ENCODE data around the gene ARL10. TPM values are rescaled to one million over a fixed set of nuclear protein-coding genes. Genes with fewer than 3 reads are reported as not detected.

The ARL10 gene
- total RNA-seq, 2 experiments from 2014 or later: 8.0 to 12.1 TPM

- peaks cover 38% of the 10 kb centered on the region for H3K36me3 Mint-ChIP-seq
- no peak overlapping the region for H3K4me3 Mint-ChIP-seq
- DNase-seq: no peak
- no peaks in the 10 kb centered on the region for H3K9me3 Mint-ChIP-seq
- no peaks in the 10 kb centered on the region for H3K27me3 Mint-ChIP-seq
- H3K4me1 Mint-ChIP-seq: peaks cover 2% of the 10 kb centered on the region
- H3K27ac Mint-ChIP-seq: no peak overlapping the region
These were observed 14.6 kb downstream of the ARL10 start for GRCh38 chr5:176379881-176380280.

GRCh38 chr5:176381423-176381822 lies 16.1 kb downstream of the ARL10 start:
- H3K4me3 Mint-ChIP-seq: no peak overlapping the region
- H3K36me3 Mint-ChIP-seq: peaks cover 44% of the 10 kb centered on the region
- DNase-seq: no peak
- H3K27me3 Mint-ChIP-seq: no peaks in the 10 kb centered on the region
- peaks cover 14% of the 10 kb centered on the region for H3K4me1 Mint-ChIP-seq
- H3K27ac Mint-ChIP-seq: no peak overlapping the region
- H3K9me3 Mint-ChIP-seq: no peaks in the 10 kb centered on the region

GRCh38 chr5:176381979-176382378 lies 16.7 kb downstream of the ARL10 start:
- no peak for DNase-seq
- Mint-ChIP-seq H3K27me3 (no peaks in the 10 kb centered on the region), H3K4me3 (no peak overlapping the region), H3K9me3 (no peaks in the 10 kb centered on the region), H3K27ac (no peak overlapping the region), H3K4me1 (peaks cover 20% of the 10 kb centered on the region), H3K36me3 (peaks cover 47% of the 10 kb centered on the region)

GRCh38 chr5:176382721-176383120 lies 17.4 kb downstream of the ARL10 start:
- Mint-ChIP-seq H3K27ac (no peak overlapping the region), H3K4me3 (no peak overlapping the region), H3K27me3 (no peaks in the 10 kb centered on the region), H3K4me1 (peaks cover 23% of the 10 kb centered on the region), H3K36me3 (peaks cover 54% of the 10 kb centered on the region), H3K9me3 (no peaks in the 10 kb centered on the region)
- DNase-seq: no peak

- Mint-ChIP-seq H3K27ac (no peak overlapping the region), H3K36me3 (peaks cover 60% of the 10 kb centered on the region), H3K27me3 (no peaks in the 10 kb centered on the region), H3K4me1 (peaks cover 23% of the 10 kb centered on the region), H3K9me3 (no peaks in the 10 kb centered on the region), H3K4me3 (no peak overlapping the region)
- no peak for DNase-seq
These were observed 18.1 kb downstream of the ARL10 start for GRCh38 chr5:176383248-176383905.

- Mint-ChIP-seq H3K4me1 (peaks cover 23% of the 10 kb centered on the region), H3K27ac (no peak overlapping the region), H3K27me3 (no peaks in the 10 kb centered on the region), H3K9me3 (no peaks in the 10 kb centered on the region), H3K4me3 (no peak overlapping the region), H3K36me3 (peaks cover 60% of the 10 kb centered on the region)
- DNase-seq: no peak
These were observed 18.7 kb downstream of the ARL10 start for GRCh38 chr5:176383961-176384360.

GRCh38 chr5:176384366-176384930 lies 19.2 kb downstream of the ARL10 start:
- Mint-ChIP-seq H3K27me3 (no peaks in the 10 kb centered on the region), H3K36me3 (peaks cover 57% of the 10 kb centered on the region), H3K27ac (no peak overlapping the region), H3K4me1 (peaks cover 23% of the 10 kb centered on the region), H3K9me3 (no peaks in the 10 kb centered on the region), H3K4me3 (no peak overlapping the region)
- DNase-seq: no peak

GRCh38 chr5:176384991-176385390 lies 19.7 kb downstream of the ARL10 start:
- no peaks in the 10 kb centered on the region for H3K9me3 Mint-ChIP-seq
- H3K36me3 Mint-ChIP-seq: peaks cover 55% of the 10 kb centered on the region
- no peak overlapping the region for H3K4me3 Mint-ChIP-seq
- no peak overlapping the region for H3K27ac Mint-ChIP-seq
- peaks cover 26% of the 10 kb centered on the region for H3K4me1 Mint-ChIP-seq
- no peaks in the 10 kb centered on the region for H3K27me3 Mint-ChIP-seq
- no peak for DNase-seq

GRCh38 chr5:176386491-176386890 lies 21.2 kb downstream of the ARL10 start:
- H3K36me3 Mint-ChIP-seq: peaks cover 63% of the 10 kb centered on the region
- H3K27me3 Mint-ChIP-seq: no peaks in the 10 kb centered on the region
- H3K4me1 Mint-ChIP-seq: peaks cover 26% of the 10 kb centered on the region
- peak overlapping the region; percentile 18 for H3K27ac Mint-ChIP-seq
- no peak for DNase-seq
- peak overlapping the region; percentile 98 for H3K4me3 Mint-ChIP-seq
- H3K9me3 Mint-ChIP-seq: no peaks in the 10 kb centered on the region

- peak overlapping the region; percentile 100 for H3K27ac Mint-ChIP-seq
- no peaks in the 10 kb centered on the region for H3K27me3 Mint-ChIP-seq
- H3K9me3 Mint-ChIP-seq: no peaks in the 10 kb centered on the region
- H3K4me3 Mint-ChIP-seq: peak overlapping the region; percentile 98
- H3K36me3 Mint-ChIP-seq: peaks cover 55% of the 10 kb centered on the region
- DNase-seq: no peak
- H3K4me1 Mint-ChIP-seq: peaks cover 27% of the 10 kb centered on the region
These were observed 22.2 kb downstream of the ARL10 start for GRCh38 chr5:176387384-176387925.

GRCh38 chr5:176388003-176388443 lies 22.7 kb downstream of the ARL10 start:
- DNase-seq: no peak
- peaks cover 27% of the 10 kb centered on the region for H3K4me1 Mint-ChIP-seq
- H3K9me3 Mint-ChIP-seq: no peaks in the 10 kb centered on the region
- peak overlapping the region; percentile 100 for H3K27ac Mint-ChIP-seq
- H3K36me3 Mint-ChIP-seq: peaks cover 53% of the 10 kb centered on the region
- peak overlapping the region; percentile 98 for H3K4me3 Mint-ChIP-seq
- no peaks in the 10 kb centered on the region for H3K27me3 Mint-ChIP-seq

GRCh38 chr5:176388444-176389134 lies 23.3 kb downstream of the ARL10 start, which contains the start of the genes HIGD2A and NOP16:
Gene HIGD2A (plus strand): TSS chr5:176388751. CDS start chr5:176388820, 69 bp downstream.
Gene NOP16 (minus strand): TSS chr5:176388598. CDS start chr5:176388539, 59 bp downstream.
- H3K27ac Mint-ChIP-seq: peak within 1 kb of the TSS; percentile 100
- H3K4me1 Mint-ChIP-seq: peaks cover 27% of the 10 kb centered on the region
- H3K36me3 Mint-ChIP-seq: peaks cover 53% of the 10 kb centered on the region
- peak within 1 kb of the TSS; percentile 98 for H3K4me3 Mint-ChIP-seq
- no peaks in the 10 kb centered on the region for H3K27me3 Mint-ChIP-seq
- DNase-seq: peak; percentile 98
- H3K9me3 Mint-ChIP-seq: no peaks in the 10 kb centered on the region

- Mint-ChIP-seq H3K4me1 (peaks cover 27% of the 10 kb centered on the region), H3K4me3 (peak overlapping the region; percentile 98), H3K27ac (peak overlapping the region; percentile 100), H3K9me3 (no peaks in the 10 kb centered on the region), H3K36me3 (peaks cover 48% of the 10 kb centered on the region), H3K27me3 (no peaks in the 10 kb centered on the region)
- DNase-seq: no peak
These were observed 24.1 kb downstream of the ARL10 start for GRCh38 chr5:176389135-176390123.

- H3K4me3 Mint-ChIP-seq: no peak overlapping the region
- H3K9me3 Mint-ChIP-seq: no peaks in the 10 kb centered on the region
- no peak overlapping the region for H3K27ac Mint-ChIP-seq
- peaks cover 33% of the 10 kb centered on the region for H3K36me3 Mint-ChIP-seq
- H3K4me1 Mint-ChIP-seq: peaks cover 12% of the 10 kb centered on the region
- no peak for DNase-seq
- H3K27me3 Mint-ChIP-seq: no peaks in the 10 kb centered on the region
These were observed 26.2 kb downstream of the ARL10 start for GRCh38 chr5:176391479-176391878.

Measured in activated naive CD8-positive, alpha-beta T cell treated with anti-CD3 and anti-CD28 coated beads for 36 hours (primary cell).